Kidney glomerular epithelial cell (primary cell): ENCODE measurements around the gene FANCD2OS.
"Not testable (repeated sequence)": the region's sequence is repeated elsewhere in the genome, so short reads cannot be mapped to it uniquely, and the experiment has no call there.

Experiments used
- DNase-seq: peaks from one replicate; lab custom pipeline; 2025; lab: John Stamatoyannopoulos, UW

The FANCD2OS gene

GRCh38 chr3:10108091-10108490 is at the start of gene FANCD2OS:
Gene FANCD2OS (minus strand): TSS chr3:10108255. CDS start chr3:10104774, 3,481 bp downstream.
- DNase-seq, result no peak

GRCh38 chr3:10157031-10157430 is 49.0 kb upstream of the FANCD2OS start:
- no peak for DNase-seq

GRCh38 chr3:10155658-10156057 is 47.6 kb upstream of the FANCD2OS start:
- DNase-seq, result no peak

- no peak for DNase-seq
These were observed 47.0 kb upstream of the FANCD2OS start for GRCh38 chr3:10155123-10155472.

- DNase-seq, result no peak
These were observed 46.5 kb upstream of the FANCD2OS start for GRCh38 chr3:10154335-10155122.

- DNase-seq, result no peak
These were observed 42.9 kb upstream of the FANCD2OS start for GRCh38 chr3:10150987-10151386.

- no peak for DNase-seq
These were observed 41.2 kb upstream of the FANCD2OS start for GRCh38 chr3:10149226-10149625.

- DNase-seq, result no peak
These were observed 37.6 kb upstream of the FANCD2OS start for GRCh38 chr3:10145685-10146084.

GRCh38 chr3:10142707-10143560 is 34.9 kb upstream of the FANCD2OS start:
- DNase-seq, result no peak

- no peak for DNase-seq
These were observed 33.0 kb upstream of the FANCD2OS start for GRCh38 chr3:10140996-10141546.

GRCh38 chr3:10137178-10137577 is 29.1 kb upstream of the FANCD2OS start:
- DNase-seq, result peak; percentile 11

GRCh38 chr3:10136426-10137005 is 28.5 kb upstream of the FANCD2OS start:
- DNase-seq, result no peak

- not testable (repeated sequence) for DNase-seq
These were observed 27.8 kb upstream of the FANCD2OS start for GRCh38 chr3:10135872-10136271.

GRCh38 chr3:10122724-10123123 is 14.7 kb upstream of the FANCD2OS start:
- DNase-seq, result no peak

- DNase-seq, result no peak
These were observed 13.0 kb upstream of the FANCD2OS start for GRCh38 chr3:10121064-10121463.

- no peak for DNase-seq
These were observed 11.3 kb upstream of the FANCD2OS start for GRCh38 chr3:10119376-10119775.

GRCh38 chr3:10116928-10117327 is 8.9 kb upstream of the FANCD2OS start:
- DNase-seq, result no peak

- DNase-seq, result peak; percentile 20
These were observed 8.0 kb upstream of the FANCD2OS start for GRCh38 chr3:10116138-10116460.

GRCh38 chr3:10115326-10116137 is 7.5 kb upstream of the FANCD2OS start, which contains the start of gene BRK1:
Gene BRK1 (plus strand): TSS chr3:10115675. CDS start chr3:10115702, 27 bp downstream.
- DNase-seq, result peak; percentile 96

- no peak for DNase-seq
These were observed 1.1 kb downstream of the FANCD2OS start for GRCh38 chr3:10106919-10107318.

GRCh38 chr3:10099041-10099440 is 9.0 kb downstream of the FANCD2OS start:
- no peak for DNase-seq

- DNase-seq, result no peak
These were observed 14.4 kb downstream of the FANCD2OS start for GRCh38 chr3:10093678-10094077.
